Effector memory CD8-positive, alpha-beta T cell (primary cell): ENCODE measurements around the gene PCDHGC5.
A peak's percentile ranks its signal among the peaks of the same experiment; 100 is the strongest.

Experiments used
- ATAC-seq: fragments of 150-1000 bp; cut with Tn5 transposase; replicated peaks from 2 replicates; pipeline ENCODE4 v1.10.0; 2021; ENCODE audit warnings: mild to moderate bottlenecking, moderate library complexity
- DNase-seq, 3 experiments: peaks; one replicate each; pipeline ENCODE4 v3.0.0; 2021
- H3K27ac Mint-ChIP-seq, 2 donors: one replicate each; pipeline ENCODE4 v1.8.0; 2022; ENCODE audit warnings: mild to moderate bottlenecking in 2 of 2, mixed read lengths in 2 of 2, moderate library complexity in 2 of 2
- H3K27me3 Mint-ChIP-seq, 2 donors: one replicate each; pipeline ENCODE4 v1.8.0; 2022; ENCODE audit warnings: mixed read lengths in 2 of 2
- H3K36me3 Mint-ChIP-seq: one replicate; pipeline ENCODE4 v1.8.0; 2022; ENCODE audit warnings: mild to moderate bottlenecking, moderate library complexity, mixed read lengths; ENCODE audit not compliant: insufficient read depth
- H3K4me1 Mint-ChIP-seq, 2 donors: one replicate each; pipeline ENCODE4 v1.8.0; 2022; ENCODE audit warnings: low read depth in 2 of 2, mixed read lengths in 2 of 2
- H3K4me3 Mint-ChIP-seq, 2 donors: one replicate each; pipeline ENCODE4 v1.8.0; 2022; ENCODE audit warnings: mild to moderate bottlenecking in 2 of 2, mixed read lengths in 2 of 2, moderate library complexity in 2 of 2
- H3K9me3 Mint-ChIP-seq, 2 donors: one replicate each; pipeline ENCODE4 v1.8.0; 2022; ENCODE audit warnings: mixed read lengths in 2 of 2

The PCDHGC5 gene

GRCh38 chr5:141534492-141535213, 45.8 kb downstream of the PCDHGC5 start:
- no peaks in the 10 kb centered on the region for H3K27me3 Mint-ChIP-seq
- peaks cover 30% of the 10 kb centered on the region for H3K36me3 Mint-ChIP-seq
- ATAC-seq = no peak
- H3K4me3 Mint-ChIP-seq = no peak overlapping the region
- peaks cover 4 to 17% of the 10 kb centered on the region in 2 donors for H3K4me1 Mint-ChIP-seq
- DNase-seq = no peak
- H3K27ac Mint-ChIP-seq = peak overlapping the region; percentile 49 to 85
- no peaks in the 10 kb centered on the region for H3K9me3 Mint-ChIP-seq
